Measurements from ENCODE around the gene LRRC7.
"Not testable (repeated sequence)": the region's sequence is repeated elsewhere in the genome, so short reads cannot be mapped to it uniquely, and the experiment has no call there.

The LRRC7 gene

DNA sequence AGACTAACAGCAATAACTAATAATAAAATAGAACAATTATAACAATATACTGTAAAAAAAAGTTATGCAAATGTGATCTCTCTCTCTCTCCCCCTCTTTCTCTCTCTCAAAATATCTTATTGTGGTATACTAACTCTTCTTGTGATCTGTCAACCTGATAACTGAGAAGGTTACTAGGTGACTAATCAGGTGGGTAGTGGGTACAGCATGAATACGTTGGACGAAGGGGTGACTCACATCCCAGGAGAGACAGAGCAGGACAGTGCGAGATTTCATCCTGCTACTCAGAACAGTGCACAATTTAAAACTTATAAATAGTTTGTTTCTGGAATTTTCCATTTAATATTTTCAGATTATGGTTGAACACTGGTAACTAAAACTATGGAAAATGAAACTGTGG lies 380.1 kb downstream of the LRRC7 start:
- peak; percentile 23 for DNase-seq (ENCODE audit: low read depth)
- TF ChIP-seq, protein P1, sequence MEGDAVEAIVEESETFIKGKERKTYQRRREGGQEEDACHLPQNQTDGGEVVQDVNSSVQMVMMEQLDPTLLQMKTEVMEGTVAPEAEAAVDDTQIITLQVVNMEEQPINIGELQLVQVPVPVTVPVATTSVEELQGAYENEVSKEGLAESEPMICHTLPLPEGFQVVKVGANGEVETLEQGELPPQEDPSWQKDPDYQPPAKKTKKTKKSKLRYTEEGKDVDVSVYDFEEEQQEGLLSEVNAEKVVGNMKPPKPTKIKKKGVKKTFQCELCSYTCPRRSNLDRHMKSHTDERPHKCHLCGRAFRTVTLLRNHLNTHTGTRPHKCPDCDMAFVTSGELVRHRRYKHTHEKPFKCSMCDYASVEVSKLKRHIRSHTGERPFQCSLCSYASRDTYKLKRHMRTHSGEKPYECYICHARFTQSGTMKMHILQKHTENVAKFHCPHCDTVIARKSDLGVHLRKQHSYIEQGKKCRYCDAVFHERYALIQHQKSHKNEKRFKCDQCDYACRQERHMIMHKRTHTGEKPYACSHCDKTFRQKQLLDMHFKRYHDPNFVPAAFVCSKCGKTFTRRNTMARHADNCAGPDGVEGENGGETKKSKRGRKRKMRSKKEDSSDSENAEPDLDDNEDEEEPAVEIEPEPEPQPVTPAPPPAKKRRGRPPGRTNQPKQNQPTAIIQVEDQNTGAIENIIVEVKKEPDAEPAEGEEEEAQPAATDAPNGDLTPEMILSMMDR (conservative IDR thresholded peaks at IDR 0.05; ENCODE audit: low read depth, low read length) = no peak
- no peak overlapping the region for H3K4me3 ChIP-seq (ENCODE audit: low read depth, low read length)

DNA sequence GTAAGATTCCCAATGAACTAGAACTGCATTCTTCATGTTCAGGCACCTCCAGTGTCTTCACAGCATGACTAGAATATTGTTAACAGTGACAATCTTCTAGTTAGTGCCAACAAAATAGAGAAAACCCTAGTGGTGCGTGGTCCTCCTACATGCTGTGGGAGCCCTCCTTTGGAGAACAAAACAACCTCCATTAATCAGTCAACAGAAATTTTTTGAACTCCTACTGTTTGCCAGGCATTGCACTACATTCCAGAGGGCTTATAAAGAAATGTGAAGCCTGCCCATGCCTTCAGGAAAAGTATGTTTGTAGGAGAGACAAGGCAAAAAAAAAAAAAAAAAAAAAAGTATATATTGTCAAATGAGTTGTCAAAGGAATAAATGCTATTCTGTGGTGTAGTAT lies 385.0 kb downstream of the LRRC7 start:
- TF ChIP-seq, protein P1 (conservative IDR thresholded peaks at IDR 0.05; ENCODE audit: low read depth, low read length) = no peak

DNA sequence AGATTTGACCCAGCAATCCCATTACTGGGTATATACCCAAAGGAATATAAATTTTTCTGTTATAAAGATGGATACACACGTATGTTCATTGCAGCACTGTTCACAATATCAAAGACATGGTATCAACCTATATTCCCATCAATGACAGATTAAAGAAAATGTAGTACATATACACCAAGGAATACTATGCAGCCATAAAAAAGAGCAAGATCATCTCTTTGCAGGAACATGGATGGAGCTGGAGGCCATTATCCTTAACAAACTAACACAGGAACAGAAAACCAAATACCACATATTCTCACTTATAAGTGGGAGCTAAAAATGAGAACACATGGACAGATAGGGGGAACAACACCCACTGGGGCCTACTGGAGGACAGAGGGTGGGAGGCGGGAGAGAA lies 394.7 kb downstream of the LRRC7 start:
- not testable (repeated sequence) for DNase-seq (ENCODE audit: low read depth); H3K4me3 ChIP-seq (ENCODE audit: low read depth, low read length)

More for the DNA sequence above, 385.0 kb downstream of the LRRC7 start:
- no peak overlapping the region for H3K4me3 ChIP-seq (ENCODE audit: low read depth, low read length)
- DNase-seq (ENCODE audit: low read depth) = peak; percentile 14

DNA sequence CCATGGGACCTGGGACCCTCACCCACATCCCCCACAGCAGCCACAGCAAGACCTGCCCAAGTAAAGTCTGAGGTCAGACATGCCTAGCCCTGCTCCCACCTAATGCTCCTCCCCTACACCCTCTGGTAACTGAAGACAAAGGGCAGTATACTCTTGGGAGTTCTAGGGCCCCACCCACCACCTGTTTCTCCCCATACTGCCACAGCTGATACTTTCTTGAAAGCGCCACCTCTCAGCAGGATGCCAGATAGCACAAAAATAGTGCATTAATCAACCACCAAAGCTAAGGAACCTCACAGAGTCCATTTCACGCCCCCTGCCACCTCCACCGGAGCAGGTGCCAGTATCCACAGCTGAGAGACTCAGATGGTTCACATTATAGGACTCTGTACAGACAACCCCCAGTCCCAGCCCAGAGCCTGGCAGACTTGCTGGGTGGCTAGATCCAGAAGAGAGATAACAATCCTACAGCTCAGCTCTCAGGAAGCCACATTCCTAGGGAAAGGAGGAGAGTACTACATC lies 399.6 kb downstream of the LRRC7 start:
- no peak for DNase-seq (ENCODE audit: low read depth)
- TF ChIP-seq, protein P1 (conservative IDR thresholded peaks at IDR 0.05; ENCODE audit: low read depth, low read length) = no peak
- H3K4me3 ChIP-seq (ENCODE audit: low read depth, low read length) = no peak overlapping the region

DNA sequence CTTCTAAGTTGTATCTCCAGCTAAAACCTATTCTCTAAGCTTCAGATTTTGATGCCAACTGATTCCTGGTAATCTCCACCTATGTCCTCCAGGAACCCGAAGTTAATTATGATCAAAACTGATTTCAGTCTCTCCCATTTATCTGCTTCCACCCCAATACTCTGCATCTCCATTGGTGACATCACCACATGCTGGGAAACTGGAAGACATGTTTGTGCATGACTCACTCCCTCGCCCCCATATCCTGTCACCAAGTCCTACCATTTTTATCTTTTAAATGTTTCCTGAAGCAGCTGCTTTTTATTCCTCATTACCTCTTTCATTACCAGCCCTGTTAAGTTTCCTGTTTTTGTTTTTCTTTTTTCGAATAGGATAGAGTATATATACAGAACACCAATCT lies 409.2 kb downstream of the LRRC7 start:
- H3K4me3 ChIP-seq (ENCODE audit: low read depth, low read length) = no peak overlapping the region
- TF ChIP-seq, protein P1 (conservative IDR thresholded peaks at IDR 0.05; ENCODE audit: low read depth, low read length) = no peak
- peak; percentile 61 for DNase-seq (ENCODE audit: low read depth)

DNA sequence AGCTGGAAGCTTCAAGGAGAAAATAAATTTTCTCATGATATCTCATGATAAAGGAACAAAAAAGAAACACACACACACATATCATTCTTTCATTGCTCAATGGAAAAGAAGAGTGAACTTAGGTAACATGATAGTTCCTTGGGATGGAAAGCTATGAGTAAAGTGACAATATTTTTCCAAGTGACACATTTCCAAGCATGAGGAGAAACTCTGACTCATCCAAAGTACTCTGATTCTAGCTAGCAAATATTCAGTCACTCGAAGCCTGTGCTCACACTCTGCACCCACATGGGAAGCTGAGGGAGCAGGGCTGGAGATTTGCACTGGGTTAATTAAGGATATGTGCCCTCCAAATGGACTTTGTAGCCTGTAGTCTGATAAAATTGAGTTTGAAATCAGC lies 415.3 kb downstream of the LRRC7 start:
- H3K4me3 ChIP-seq (ENCODE audit: low read depth, low read length) = no peak overlapping the region
- DNase-seq (ENCODE audit: low read depth) = peak; percentile 50
- TF ChIP-seq, protein P1 (conservative IDR thresholded peaks at IDR 0.05; ENCODE audit: low read depth, low read length) = no peak

DNA sequence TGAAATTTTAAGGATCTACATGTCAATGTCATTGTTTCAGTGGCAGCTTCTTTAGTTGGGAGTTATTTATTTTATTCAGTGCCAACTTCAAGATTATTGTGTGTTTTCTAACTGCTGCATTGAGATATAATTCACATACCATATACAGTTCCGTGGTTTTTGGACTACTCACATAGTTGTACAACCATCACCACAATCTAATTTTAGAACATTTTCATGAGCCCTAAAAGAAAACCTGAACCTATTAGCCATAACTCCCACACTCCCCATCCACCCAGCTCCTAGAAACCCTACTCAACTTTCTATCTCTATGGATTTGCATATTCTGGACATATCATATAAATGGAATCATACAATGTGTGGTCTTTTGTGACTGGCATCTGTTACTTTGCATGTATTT lies 417.7 kb downstream of the LRRC7 start:
- no peak overlapping the region for H3K4me3 ChIP-seq (ENCODE audit: low read depth, low read length)
- DNase-seq (ENCODE audit: low read depth) = no peak
- TF ChIP-seq, protein P1 (conservative IDR thresholded peaks at IDR 0.05; ENCODE audit: low read depth, low read length) = no peak

All from choroid plexus epithelial cell (primary cell).